Breast epithelium (tissue), 4 donors: ENCODE data around the gene CACNA2D4. TPM values are rescaled to one million over a fixed set of nuclear protein-coding genes. Genes with fewer than 3 reads are reported as not detected.

Experiments
- DNase-seq, 2 donors: peaks; one replicate each; pipeline ENCODE4 v3.0.0-alpha.2; 2019; ENCODE audit warnings: low spot score in 2 of 2
- H3K27ac ChIP-seq, 2 donors: fragments of 200-600 bp; sonication (generic) in 1 of 2; one replicate each; pipeline ENCODE4 v1.5.1; 2016 to 2019; ENCODE audit warnings: mild to moderate bottlenecking in 1 of 2
- H3K27me3 ChIP-seq, 2 donors: fragments of 200-600 bp; sonication (generic) in 1 of 2; one replicate each; pipeline versions ENCODE4 v1.5.1 to v1.6.0; 2017 to 2019; ENCODE audit warnings: control low read depth in 1 of 2, mild to moderate bottlenecking in 1 of 2
- H3K36me3 ChIP-seq: fragments of 200-600 bp; one replicate; pipeline ENCODE4 v1.5.1; 2019
- H3K4me1 ChIP-seq, 2 donors: fragments of 200-600 bp; sonication (generic); one replicate each; pipeline ENCODE4 v1.5.1; 2016 to 2019; ENCODE audit warnings: control low read depth in 1 of 2
- H3K4me3 ChIP-seq, 3 donors: fragments of 200-600 bp; sonication (generic); 1 replicate in 2 of 3; 2 replicates in 1 of 3; pipeline ENCODE4 v1.5.1; 2016 to 2019; ENCODE audit warnings: mild to moderate bottlenecking in 3 of 3, moderate library complexity in 2 of 3
- H3K9me3 ChIP-seq, 2 donors: fragments of 200-600 bp; sonication (generic) in 1 of 2; one replicate each; pipeline ENCODE4 v1.5.1; 2016 to 2019; ENCODE audit warnings: control low read depth in 1 of 2
- POLR2A ChIP-seq: fragments of 450-650 bp; IDR thresholded peaks from one replicate; pipeline ENCODE4 v1.6.1; 2016; ENCODE audit warnings: antibody characterized with exemption, mild to moderate bottlenecking, moderate library complexity
- POLR2AphosphoS5 ChIP-seq, 3 donors: sonication (generic); formaldehyde crosslinking; IDR thresholded peaks; one replicate each; pipeline ENCODE4 v1.6.1; 2017; ENCODE audit warnings: antibody characterized with exemption in 3 of 3
- intact Hi-C: fragments of 100-400 bp; cut with DNase I; formaldehyde crosslinking; loops from one replicate; pipeline ENCODE4 v1.15.1; 2023; ENCODE audit warnings: low total_unique reads
- total RNA-seq, 3 donors: library from RNA; depleted of rRNA; stranded (reverse); fragments of >200 nt; gene quantifications; one replicate each; pipeline ENCODE4 v1.1.0, GENCODE V29; 2016
- TF ChIP-seq, protein P1 (sequence below), 3 donors: fragments of 450-650 bp; IDR thresholded peaks; one replicate each; pipeline ENCODE4 v1.5.1; 2016 to 2017; ENCODE audit warnings: antibody characterized with exemption in 3 of 3, mild to moderate bottlenecking in 3 of 3, moderate library complexity in 3 of 3

Gene CACNA2D4, protein sequence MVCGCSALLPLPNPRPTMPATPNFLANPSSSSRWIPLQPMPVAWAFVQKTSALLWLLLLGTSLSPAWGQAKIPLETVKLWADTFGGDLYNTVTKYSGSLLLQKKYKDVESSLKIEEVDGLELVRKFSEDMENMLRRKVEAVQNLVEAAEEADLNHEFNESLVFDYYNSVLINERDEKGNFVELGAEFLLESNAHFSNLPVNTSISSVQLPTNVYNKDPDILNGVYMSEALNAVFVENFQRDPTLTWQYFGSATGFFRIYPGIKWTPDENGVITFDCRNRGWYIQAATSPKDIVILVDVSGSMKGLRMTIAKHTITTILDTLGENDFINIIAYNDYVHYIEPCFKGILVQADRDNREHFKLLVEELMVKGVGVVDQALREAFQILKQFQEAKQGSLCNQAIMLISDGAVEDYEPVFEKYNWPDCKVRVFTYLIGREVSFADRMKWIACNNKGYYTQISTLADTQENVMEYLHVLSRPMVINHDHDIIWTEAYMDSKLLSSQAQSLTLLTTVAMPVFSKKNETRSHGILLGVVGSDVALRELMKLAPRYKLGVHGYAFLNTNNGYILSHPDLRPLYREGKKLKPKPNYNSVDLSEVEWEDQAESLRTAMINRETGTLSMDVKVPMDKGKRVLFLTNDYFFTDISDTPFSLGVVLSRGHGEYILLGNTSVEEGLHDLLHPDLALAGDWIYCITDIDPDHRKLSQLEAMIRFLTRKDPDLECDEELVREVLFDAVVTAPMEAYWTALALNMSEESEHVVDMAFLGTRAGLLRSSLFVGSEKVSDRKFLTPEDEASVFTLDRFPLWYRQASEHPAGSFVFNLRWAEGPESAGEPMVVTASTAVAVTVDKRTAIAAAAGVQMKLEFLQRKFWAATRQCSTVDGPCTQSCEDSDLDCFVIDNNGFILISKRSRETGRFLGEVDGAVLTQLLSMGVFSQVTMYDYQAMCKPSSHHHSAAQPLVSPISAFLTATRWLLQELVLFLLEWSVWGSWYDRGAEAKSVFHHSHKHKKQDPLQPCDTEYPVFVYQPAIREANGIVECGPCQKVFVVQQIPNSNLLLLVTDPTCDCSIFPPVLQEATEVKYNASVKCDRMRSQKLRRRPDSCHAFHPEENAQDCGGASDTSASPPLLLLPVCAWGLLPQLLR
- total RNA-seq, result 10 to 100 TPM in 1 of 3 donors, 1 to 10 TPM in 2; 3.2 to 10.2 (median 3.3) TPM

DNA sequence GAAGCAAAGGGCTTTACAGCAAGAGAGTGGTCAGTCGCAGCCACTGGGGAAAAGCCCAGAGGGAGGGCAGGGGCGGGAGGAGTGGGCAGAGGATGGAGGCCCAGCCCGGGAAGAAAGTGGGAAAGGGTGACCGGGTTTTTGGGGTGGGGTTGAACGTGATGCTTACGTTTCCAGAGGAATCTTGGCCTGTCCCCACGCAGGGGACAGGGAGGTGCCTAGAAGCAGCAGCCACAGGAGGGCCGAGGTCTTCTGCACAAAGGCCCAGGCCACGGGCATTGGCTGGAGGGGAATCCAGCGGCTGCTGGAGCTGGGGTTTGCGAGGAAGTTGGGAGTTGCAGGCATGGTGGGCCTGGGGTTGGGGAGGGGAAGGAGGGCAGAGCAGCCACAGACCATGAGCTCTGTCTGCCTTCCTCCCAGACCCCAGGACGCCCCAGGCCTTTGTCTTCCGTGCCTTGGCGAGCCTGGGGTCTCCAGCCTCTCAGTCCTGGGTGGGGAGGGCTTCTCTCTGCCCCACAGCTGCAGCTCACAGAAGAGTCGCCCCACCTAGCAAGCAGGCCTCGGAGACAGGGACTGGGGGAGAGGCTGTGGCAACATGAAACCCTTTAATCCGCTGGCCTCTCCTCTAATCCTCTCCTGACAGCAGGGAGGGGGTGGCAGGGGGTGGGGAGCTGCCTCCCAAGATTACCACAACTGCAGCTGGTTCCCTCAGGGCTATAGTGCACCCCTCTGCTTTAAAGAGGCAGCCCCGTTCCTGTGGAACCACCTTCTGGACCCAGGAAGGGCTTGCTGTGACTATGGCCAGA is at the start of gene CACNA2D4:
Gene CACNA2D4, minus strand, starts transcription at position 572 of the 803 bp plus-strand sequence. Its CDS starts 179 bp downstream, at position 393.
- H3K36me3 ChIP-seq, result no peaks in the 10 kb centered on the region
- H3K27me3 ChIP-seq, result no peaks in the 10 kb centered on the region
- peak within 1 kb of the TSS in 1 of 2 donors; percentile 19 for H3K27ac ChIP-seq
- no peaks in the 10 kb centered on the region for H3K4me1 ChIP-seq
- no peaks in the 10 kb centered on the region for H3K9me3 ChIP-seq
- no peak for DNase-seq
- TF ChIP-seq, protein P1, sequence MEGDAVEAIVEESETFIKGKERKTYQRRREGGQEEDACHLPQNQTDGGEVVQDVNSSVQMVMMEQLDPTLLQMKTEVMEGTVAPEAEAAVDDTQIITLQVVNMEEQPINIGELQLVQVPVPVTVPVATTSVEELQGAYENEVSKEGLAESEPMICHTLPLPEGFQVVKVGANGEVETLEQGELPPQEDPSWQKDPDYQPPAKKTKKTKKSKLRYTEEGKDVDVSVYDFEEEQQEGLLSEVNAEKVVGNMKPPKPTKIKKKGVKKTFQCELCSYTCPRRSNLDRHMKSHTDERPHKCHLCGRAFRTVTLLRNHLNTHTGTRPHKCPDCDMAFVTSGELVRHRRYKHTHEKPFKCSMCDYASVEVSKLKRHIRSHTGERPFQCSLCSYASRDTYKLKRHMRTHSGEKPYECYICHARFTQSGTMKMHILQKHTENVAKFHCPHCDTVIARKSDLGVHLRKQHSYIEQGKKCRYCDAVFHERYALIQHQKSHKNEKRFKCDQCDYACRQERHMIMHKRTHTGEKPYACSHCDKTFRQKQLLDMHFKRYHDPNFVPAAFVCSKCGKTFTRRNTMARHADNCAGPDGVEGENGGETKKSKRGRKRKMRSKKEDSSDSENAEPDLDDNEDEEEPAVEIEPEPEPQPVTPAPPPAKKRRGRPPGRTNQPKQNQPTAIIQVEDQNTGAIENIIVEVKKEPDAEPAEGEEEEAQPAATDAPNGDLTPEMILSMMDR (IDR thresholded peaks at IDR 0.05), result no peak
- intact Hi-C loops, result loop anchor here (5.0 kb wide), 1 partner anchor 726 kb away; no protein-coding TSS in a partner anchor
- peak within 1 kb of the TSS; percentile 23 to 31 (median 25) for H3K4me3 ChIP-seq

DNA sequence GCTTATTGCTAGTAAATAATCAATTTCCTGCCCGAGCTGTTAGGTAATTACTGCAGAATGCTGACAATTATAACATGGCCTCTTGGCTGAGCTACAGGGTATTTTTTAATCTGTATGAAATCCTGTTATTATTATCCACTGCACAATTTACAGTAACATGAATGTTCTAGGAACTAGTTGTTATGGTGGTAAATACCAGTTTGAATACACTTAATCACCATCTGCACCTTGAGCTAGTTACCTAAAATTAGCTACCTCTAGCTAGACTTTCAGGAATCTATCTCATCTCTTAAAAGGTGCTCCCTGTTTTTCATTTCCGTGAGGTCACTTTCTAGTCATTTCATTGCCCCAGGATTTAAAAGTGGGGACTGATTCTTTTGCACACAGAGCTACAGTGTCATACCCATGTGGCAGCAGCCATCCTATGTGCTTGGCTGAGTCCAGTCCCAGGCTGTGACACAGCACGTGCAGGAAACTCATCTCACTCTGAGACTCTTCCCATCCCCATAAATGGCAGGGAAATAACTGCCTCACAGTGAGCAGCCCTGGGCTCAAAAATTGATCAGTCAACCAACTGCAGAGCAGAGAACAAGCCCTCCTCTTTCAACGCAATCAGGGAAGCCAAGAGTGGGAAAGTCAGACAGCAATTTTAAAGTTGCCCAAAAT is 48.2 kb upstream of the CACNA2D4 start:
- H3K4me1 ChIP-seq, result no peaks in the 10 kb centered on the region
- H3K4me3 ChIP-seq, result no peak overlapping the region
- no peaks in the 10 kb centered on the region for H3K9me3 ChIP-seq
- no peaks in the 10 kb centered on the region for H3K27me3 ChIP-seq
- TF ChIP-seq POLR2A (no peak), POLR2AphosphoS5 (IDR thresholded peaks at IDR 0.05) (no peak)
- TF ChIP-seq, protein P1 (IDR thresholded peaks at IDR 0.05), result no peak
- H3K27ac ChIP-seq, result no peak overlapping the region
- intact Hi-C loops, result no loop called here
- H3K36me3 ChIP-seq, result no peaks in the 10 kb centered on the region
- no peak for DNase-seq

DNA sequence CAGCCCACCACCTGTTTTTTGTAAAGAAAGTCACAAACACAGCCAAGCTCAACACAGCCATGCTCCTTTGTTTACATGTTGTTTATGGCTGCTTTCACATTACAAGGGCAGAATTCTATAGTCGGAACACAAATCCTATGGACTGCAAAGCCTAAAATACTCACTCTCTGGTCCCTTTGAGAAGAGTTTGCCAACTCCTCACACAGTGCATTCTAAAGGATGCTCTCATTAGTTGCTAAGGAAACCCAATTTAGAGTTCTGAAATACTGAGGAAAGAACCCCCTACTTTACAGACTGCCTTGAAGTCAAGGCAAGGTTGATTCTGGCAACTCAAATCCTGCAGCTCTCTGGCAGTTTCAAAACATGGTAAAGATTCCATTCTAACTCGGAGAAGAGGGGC is 47.5 kb upstream of the CACNA2D4 start:
- no peaks in the 10 kb centered on the region for H3K4me1 ChIP-seq
- no peak for DNase-seq

More for the DNA sequence above, 47.5 kb upstream of the CACNA2D4 start:
- H3K4me3 ChIP-seq, result no peak overlapping the region
- intact Hi-C loops, result no loop called here
- no peak overlapping the region for H3K27ac ChIP-seq
- H3K9me3 ChIP-seq, result no peaks in the 10 kb centered on the region
- no peaks in the 10 kb centered on the region for H3K36me3 ChIP-seq
- H3K27me3 ChIP-seq, result no peaks in the 10 kb centered on the region
- TF ChIP-seq POLR2A, result no peak
- TF ChIP-seq, protein P1 (IDR thresholded peaks at IDR 0.05), result no peak
